ENCODE data around the gene MFAP4.

GRCh38 chr17:19361326-19361725 is 25.7 kb downstream of the MFAP4 start:
- TF ChIP-seq CTCF (IDR thresholded peaks at IDR 0.05 in 2 of 3, conservative IDR thresholded peaks at IDR 0.05 in 1 of 3; ENCODE audit: insufficient read depth in 2 of 3, low read depth in 1 of 3, low read length in 3 of 3), result no peak
- no peak for TF ChIP-seq NCOA2 (IDR thresholded peaks at IDR 0.05; ENCODE audit: partially characterized antibody in 2 of 2)
- no peak for TF ChIP-seq REST (IDR thresholded peaks at IDR 0.05; ENCODE audit: borderline replicate concordance)
- TF ChIP-seq REST (CRISPR knock-in tag; IDR thresholded peaks at IDR 0.05; ENCODE audit: low read depth), result no peak
- no peak for TF ChIP-seq CBX5 (IDR thresholded peaks at IDR 0.05; ENCODE audit: borderline replicate concordance, low read depth)
- TF ChIP-seq MYC (IDR thresholded peaks at IDR 0.05; ENCODE audit: low read depth, low read length), result no peak
- no peak for TF ChIP-seq MYC (CRISPR knock-in tag; IDR thresholded peaks at IDR 0.05; ENCODE audit: borderline replicate concordance, low read depth)
- TF ChIP-seq MYNN (IDR thresholded peaks at IDR 0.05), result no peak
- no peak for TF ChIP-seq MYNN (CRISPR knock-in tag; IDR thresholded peaks at IDR 0.05)
- no peak for TF ChIP-seq PTBP1 (IDR thresholded peaks at IDR 0.05; ENCODE audit: low read depth, low read length)
- TF ChIP-seq, protein P1, sequence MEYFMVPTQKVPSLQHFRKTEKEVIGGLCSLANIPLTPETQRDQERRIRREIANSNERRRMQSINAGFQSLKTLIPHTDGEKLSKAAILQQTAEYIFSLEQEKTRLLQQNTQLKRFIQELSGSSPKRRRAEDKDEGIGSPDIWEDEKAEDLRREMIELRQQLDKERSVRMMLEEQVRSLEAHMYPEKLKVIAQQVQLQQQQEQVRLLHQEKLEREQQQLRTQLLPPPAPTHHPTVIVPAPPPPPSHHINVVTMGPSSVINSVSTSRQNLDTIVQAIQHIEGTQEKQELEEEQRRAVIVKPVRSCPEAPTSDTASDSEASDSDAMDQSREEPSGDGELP (CRISPR knock-in tag; IDR thresholded peaks at IDR 0.05; ENCODE audit: borderline replicate concordance), result no peak
- TF ChIP-seq POLR2A (conservative IDR thresholded peaks at IDR 0.05), result no peak
- TF ChIP-seq SP2 (IDR thresholded peaks at IDR 0.05; ENCODE audit: extremely low read depth, low read depth, low read length, poor library complexity, severe bottlenecking), result no peak
- TF ChIP-seq ZC3H4 (CRISPR knock-in tag; IDR thresholded peaks at IDR 0.05; ENCODE audit: borderline replicate concordance), result no peak
- no peak for TF ChIP-seq TRIM24 (IDR thresholded peaks at IDR 0.05)
